ENCODE measurements around the gene TTC3. TPM values are rescaled to one million over a fixed set of nuclear protein-coding genes. Genes with fewer than 3 reads are reported as not detected.
"Not testable (repeated sequence)": the region's sequence is repeated elsewhere in the genome, so short reads cannot be mapped to it uniquely, and the experiment has no call there.

TTC3 gene
- total and polyA plus RNA-seq, 2 donors (not counting 1 experiment from before 2014, with no cell fraction given) = 42.0 to 163 TPM

- Mint-ChIP-seq H3K4me1 (no peaks in the 10 kb centered on the region), H3K9me3 (ENCODE audit: insufficient read depth) (no peaks in the 10 kb centered on the region), H3K27me3 (peaks cover 10% of the 10 kb centered on the region), H3K27ac (no peak overlapping the region), H3K4me3 (no peak overlapping the region)
- no peak overlapping the region for H2AFZ ChIP-seq (ENCODE audit: insufficient read depth, low read depth, low read length, poor library complexity, severe bottlenecking)
- H3K9ac ChIP-seq (ENCODE audit: low read length) = no peak overlapping the region
- TF ChIP-seq EZH2 (IDR thresholded peaks at IDR 0.05; ENCODE audit: borderline replicate concordance, insufficient read depth, low read depth, low read length, poor library complexity, severe bottlenecking) (no peak), CTCF (IDR thresholded peaks at IDR 0.05) (no peak)
- no peaks in the 10 kb centered on the region for H3K27me3 ChIP-seq (replicated peaks in 1 of 4; ENCODE audit: control extremely low read depth in 1 of 4, control insufficient read depth in 3 of 4, insufficient read depth in 4 of 4, low read length in 3 of 4)
- no peaks in the 10 kb centered on the region for H3K79me2 ChIP-seq (ENCODE audit: control insufficient read depth, insufficient read depth, low read length)
- ATAC-seq (ENCODE audit: low read depth) (no peak), DNase-seq (no peak)
- H3K4me1 ChIP-seq (ENCODE audit: control insufficient read depth in 2 of 2, insufficient read depth in 2 of 2, low read length in 2 of 2) = no peaks in the 10 kb centered on the region
- H3K4me2 ChIP-seq (replicated peaks; ENCODE audit: low read depth, low read length, poor library complexity, severe bottlenecking) = no peak overlapping the region
- ChIA-PET CTCF (no interaction called here), POLR2A (no interaction called here)
- WGBS (ENCODE audit: insufficient coverage) = 83% methylated on average over 1 of the region's 5 CpGs
- H3K9me3 ChIP-seq (ENCODE audit: control extremely low read depth in 1 of 3, control insufficient read depth in 2 of 3, insufficient read depth in 1 of 3, low read length in 2 of 3) = no peaks in the 10 kb centered on the region
- no peak overlapping the region for H3K27ac ChIP-seq (ENCODE audit: low read length in 2 of 2)
- intact Hi-C loops (cut with micrococcal nuclease) = no loop called here
- no peaks in the 10 kb centered on the region for H3K36me3 ChIP-seq (replicated peaks in 1 of 2; ENCODE audit: control extremely low read depth in 1 of 2, control insufficient read depth in 1 of 2, extremely low read depth in 1 of 2, insufficient read depth in 2 of 2, low read length in 1 of 2)
- no peak overlapping the region for H3K4me3 ChIP-seq (ENCODE audit: control extremely low read depth in 1 of 5, extremely low read depth in 1 of 5, insufficient read depth in 1 of 5, low read depth in 2 of 5, low read length in 4 of 5)
- H4K20me1 ChIP-seq (ENCODE audit: control insufficient read depth, insufficient read depth, low read length, poor library complexity, severe bottlenecking) = no peaks in the 10 kb centered on the region
Observed at GRCh38 chr21:37032293-37032692, 40.8 kb upstream of the TTC3 start.

- ChIA-PET CTCF (no interaction called here), POLR2A (no interaction called here)
- H3K9me3 Mint-ChIP-seq (ENCODE audit: insufficient read depth) = no peaks in the 10 kb centered on the region
- no peaks in the 10 kb centered on the region for H3K9me3 ChIP-seq (ENCODE audit: control extremely low read depth in 1 of 3, control insufficient read depth in 2 of 3, insufficient read depth in 1 of 3, low read length in 2 of 3)
- no peak overlapping the region for H3K4me2 ChIP-seq (replicated peaks; ENCODE audit: low read depth, low read length, poor library complexity, severe bottlenecking)
- no peaks in the 10 kb centered on the region for H3K27me3 ChIP-seq (replicated peaks in 1 of 4; ENCODE audit: control extremely low read depth in 1 of 4, control insufficient read depth in 3 of 4, insufficient read depth in 4 of 4, low read length in 3 of 4)
- H4K20me1 ChIP-seq (ENCODE audit: control insufficient read depth, insufficient read depth, low read length, poor library complexity, severe bottlenecking) = no peaks in the 10 kb centered on the region
- peaks cover 10% of the 10 kb centered on the region for H3K27me3 Mint-ChIP-seq
- no peaks in the 10 kb centered on the region for H3K4me1 Mint-ChIP-seq
- DNase-seq (no peak), ATAC-seq (ENCODE audit: low read depth) (no peak)
- no peak overlapping the region for H3K4me3 Mint-ChIP-seq
- H3K4me1 ChIP-seq (ENCODE audit: control insufficient read depth in 2 of 2, insufficient read depth in 2 of 2, low read length in 2 of 2) = no peaks in the 10 kb centered on the region
- no peaks in the 10 kb centered on the region for H3K36me3 ChIP-seq (replicated peaks in 1 of 2; ENCODE audit: control extremely low read depth in 1 of 2, control insufficient read depth in 1 of 2, extremely low read depth in 1 of 2, insufficient read depth in 2 of 2, low read length in 1 of 2)
- WGBS (ENCODE audit: insufficient coverage) = no CpG with 5 or more reads among the region's 4 CpGs
- no peak overlapping the region for H3K27ac ChIP-seq (ENCODE audit: low read length in 2 of 2)
- H3K27ac Mint-ChIP-seq = no peak overlapping the region
- H2AFZ ChIP-seq (ENCODE audit: insufficient read depth, low read depth, low read length, poor library complexity, severe bottlenecking) = no peak overlapping the region
- no peak overlapping the region for H3K9ac ChIP-seq (ENCODE audit: low read length)
- TF ChIP-seq CTCF (IDR thresholded peaks at IDR 0.05) = no peak
- TF ChIP-seq EZH2 (IDR thresholded peaks at IDR 0.05; ENCODE audit: borderline replicate concordance, insufficient read depth, low read depth, low read length, poor library complexity, severe bottlenecking) = no peak
- intact Hi-C loops (cut with micrococcal nuclease) = no loop called here
- H3K4me3 ChIP-seq (ENCODE audit: control extremely low read depth in 1 of 5, extremely low read depth in 1 of 5, insufficient read depth in 1 of 5, low read depth in 2 of 5, low read length in 4 of 5) = no peak overlapping the region
- no peaks in the 10 kb centered on the region for H3K79me2 ChIP-seq (ENCODE audit: control insufficient read depth, insufficient read depth, low read length)
Observed at GRCh38 chr21:37032877-37033471, 40.1 kb upstream of the TTC3 start.

GRCh38 chr21:37034394-37034793 is 38.7 kb upstream of the TTC3 start:
- H3K4me1 ChIP-seq (ENCODE audit: control insufficient read depth in 2 of 2, insufficient read depth in 2 of 2, low read length in 2 of 2); CTCF ChIA-PET; H3K27ac ChIP-seq (ENCODE audit: low read length in 2 of 2); H3K79me2 ChIP-seq (ENCODE audit: control insufficient read depth, insufficient read depth, low read length); POLR2A ChIA-PET; ATAC-seq (ENCODE audit: low read depth); H3K27me3 ChIP-seq (replicated peaks in 1 of 4; ENCODE audit: control extremely low read depth in 1 of 4, control insufficient read depth in 3 of 4, insufficient read depth in 4 of 4, low read length in 3 of 4); H3K4me3 ChIP-seq (ENCODE audit: control extremely low read depth in 1 of 5, extremely low read depth in 1 of 5, insufficient read depth in 1 of 5, low read depth in 2 of 5, low read length in 4 of 5); H3K36me3 ChIP-seq (replicated peaks in 1 of 2; ENCODE audit: control extremely low read depth in 1 of 2, control insufficient read depth in 1 of 2, extremely low read depth in 1 of 2, insufficient read depth in 2 of 2, low read length in 1 of 2); H3K4me1 Mint-ChIP-seq; H3K9ac ChIP-seq (ENCODE audit: low read length); intact Hi-C loops (cut with micrococcal nuclease); H3K9me3 ChIP-seq (ENCODE audit: control extremely low read depth in 1 of 3, control insufficient read depth in 2 of 3, insufficient read depth in 1 of 3, low read length in 2 of 3); H2AFZ ChIP-seq (ENCODE audit: insufficient read depth, low read depth, low read length, poor library complexity, severe bottlenecking); H3K9me3 Mint-ChIP-seq (ENCODE audit: insufficient read depth); H3K27ac Mint-ChIP-seq; H4K20me1 ChIP-seq (ENCODE audit: control insufficient read depth, insufficient read depth, low read length, poor library complexity, severe bottlenecking); DNase-seq; H3K4me2 ChIP-seq (replicated peaks; ENCODE audit: low read depth, low read length, poor library complexity, severe bottlenecking); H3K4me3 Mint-ChIP-seq: not testable (repeated sequence)
- no CpG with 5 or more reads among the region's 4 CpGs for WGBS (ENCODE audit: insufficient coverage)
- H3K27me3 Mint-ChIP-seq = peaks cover 10% of the 10 kb centered on the region

Measured in B cell (primary cell).